Tibial nerve (tissue), 3 donors: Measurements from ENCODE around the gene LDHB.

ENCODE experiments used
- CTCF ChIP-seq, 5 experiments: fragments of 200-600 bp in 3 of 5; fragments of 450-650 bp in 2 of 5; sonication (generic) in 3 of 5; IDR thresholded peaks; one replicate each; pipeline ENCODE4 v1.5.1; 2016 to 2019; ENCODE audit warnings: antibody characterized with exemption in 5 of 5, mild to moderate bottlenecking in 3 of 5, moderate library complexity in 2 of 5
- POLR2A ChIP-seq, 2 donors: fragments of 450-650 bp; IDR thresholded peaks; one replicate each; pipeline ENCODE4 v1.6.1; 2017; ENCODE audit warnings: antibody characterized with exemption in 2 of 2, mild to moderate bottlenecking in 2 of 2, moderate library complexity in 2 of 2

GRCh38 chr12:21606175-21606574 lies 51.5 kb downstream of the LDHB start:
- TF ChIP-seq CTCF (IDR thresholded peaks at IDR 0.05), result no peak
- no peak for TF ChIP-seq POLR2A (IDR thresholded peaks at IDR 0.05)
